Cardiac fibroblast (primary cell): ENCODE results near the gene STAT6.
A peak's percentile ranks its signal among the peaks of the same experiment; 100 is the strongest.

ENCODE experiments used
- DNase-seq, 2 donors: peaks; one replicate each; pipeline versions ENCODE4 v3.0.0 to v3.0.0-alpha.2; 2010; ENCODE audit warnings: low read depth in 2 of 2
- H3K4me3 ChIP-seq, 2 donors: replicated peaks in 1 of 2; 1 replicate in 1 of 2; 2 replicates in 1 of 2; pipeline ENCODE4 v1.5.1; 2011; ENCODE audit warnings: low read depth in 2 of 2, low read length in 2 of 2, mild to moderate bottlenecking in 2 of 2, moderate library complexity in 1 of 2
- TF ChIP-seq, protein P1 (sequence below): IDR thresholded peaks from one replicate; pipeline ENCODE4 v1.5.1; 2011; ENCODE audit warnings: low read depth, mild to moderate bottlenecking, low read length, inconsistent platforms

The STAT6 gene

DNA sequence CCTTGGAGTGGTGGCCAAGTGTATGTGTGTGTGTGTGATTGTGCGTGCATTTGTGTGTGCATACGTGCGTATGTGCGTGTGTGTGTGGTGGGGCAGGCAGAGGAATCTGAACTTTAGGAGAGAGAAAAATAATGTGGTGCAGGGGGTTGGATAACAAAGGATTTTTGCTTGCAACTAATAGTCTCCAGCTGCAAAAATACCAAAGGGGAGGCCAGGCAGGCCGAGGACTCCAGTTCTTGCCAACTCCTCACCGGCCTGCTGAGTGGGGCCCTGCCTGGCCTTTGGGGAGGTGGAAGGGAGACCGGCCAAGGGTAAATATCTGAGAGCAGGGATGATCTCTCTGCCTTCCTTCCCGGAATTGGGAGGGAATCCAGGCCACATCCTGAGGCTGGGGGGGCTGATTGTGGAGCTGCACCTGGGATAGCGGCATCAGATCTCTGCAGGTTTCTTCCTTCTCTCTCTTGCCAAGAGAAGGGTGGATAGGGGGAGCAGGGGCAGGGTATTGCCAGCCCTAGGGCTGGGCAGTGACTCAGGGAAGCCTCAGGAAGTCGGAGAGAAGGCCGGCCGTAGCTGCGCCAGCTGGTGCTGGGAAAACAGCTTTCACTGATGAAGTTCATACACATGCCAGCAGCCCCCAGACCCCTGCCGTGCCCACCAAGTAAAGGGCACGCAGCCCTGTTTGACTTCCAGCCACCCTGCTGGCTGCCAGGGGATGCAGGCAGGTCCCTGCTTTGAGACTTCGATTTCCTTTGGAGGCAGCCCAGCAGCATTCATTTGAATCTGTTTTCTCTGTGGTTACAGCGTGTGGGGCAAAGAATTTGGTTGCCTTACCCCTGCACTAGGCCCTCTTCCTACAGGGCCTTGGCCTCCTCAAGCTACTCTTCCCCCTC, 40.8 kb upstream of the STAT6 start:
- peak overlapping the region; percentile 3 to 22 for H3K4me3 ChIP-seq
- TF ChIP-seq, protein P1, sequence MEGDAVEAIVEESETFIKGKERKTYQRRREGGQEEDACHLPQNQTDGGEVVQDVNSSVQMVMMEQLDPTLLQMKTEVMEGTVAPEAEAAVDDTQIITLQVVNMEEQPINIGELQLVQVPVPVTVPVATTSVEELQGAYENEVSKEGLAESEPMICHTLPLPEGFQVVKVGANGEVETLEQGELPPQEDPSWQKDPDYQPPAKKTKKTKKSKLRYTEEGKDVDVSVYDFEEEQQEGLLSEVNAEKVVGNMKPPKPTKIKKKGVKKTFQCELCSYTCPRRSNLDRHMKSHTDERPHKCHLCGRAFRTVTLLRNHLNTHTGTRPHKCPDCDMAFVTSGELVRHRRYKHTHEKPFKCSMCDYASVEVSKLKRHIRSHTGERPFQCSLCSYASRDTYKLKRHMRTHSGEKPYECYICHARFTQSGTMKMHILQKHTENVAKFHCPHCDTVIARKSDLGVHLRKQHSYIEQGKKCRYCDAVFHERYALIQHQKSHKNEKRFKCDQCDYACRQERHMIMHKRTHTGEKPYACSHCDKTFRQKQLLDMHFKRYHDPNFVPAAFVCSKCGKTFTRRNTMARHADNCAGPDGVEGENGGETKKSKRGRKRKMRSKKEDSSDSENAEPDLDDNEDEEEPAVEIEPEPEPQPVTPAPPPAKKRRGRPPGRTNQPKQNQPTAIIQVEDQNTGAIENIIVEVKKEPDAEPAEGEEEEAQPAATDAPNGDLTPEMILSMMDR, result no peak
- peak; percentile 79 to 89 for DNase-seq

DNA sequence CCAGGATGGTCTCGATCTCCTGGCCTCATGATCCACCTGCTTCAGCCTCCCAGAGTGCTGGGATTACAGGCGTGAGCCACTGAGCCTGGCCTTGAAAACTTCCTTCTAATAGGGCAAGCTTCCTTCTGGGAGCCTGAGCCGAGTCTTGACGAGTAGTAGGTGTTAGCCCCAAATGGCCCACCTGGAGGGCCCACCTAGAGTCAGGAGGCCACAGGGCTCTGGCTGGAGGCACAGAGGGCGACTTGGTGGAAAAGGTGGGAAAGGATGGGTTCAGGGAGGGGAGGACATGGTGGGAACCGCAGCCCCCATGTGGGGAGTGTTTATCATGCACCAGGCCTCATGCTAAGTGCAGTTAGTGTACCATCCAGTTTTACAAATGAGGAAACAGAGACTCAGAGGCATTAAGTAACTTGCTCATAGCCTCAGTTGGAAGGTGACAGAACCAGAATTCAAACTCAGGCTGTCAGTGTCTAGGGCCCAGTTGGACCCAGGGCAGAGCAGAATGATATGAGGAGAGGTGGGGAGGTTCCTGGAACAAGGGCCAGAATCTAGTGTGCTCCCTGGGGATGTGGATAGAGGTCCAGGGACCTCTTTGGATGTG, 39.3 kb upstream of the STAT6 start:
- no peak overlapping the region for H3K4me3 ChIP-seq
- TF ChIP-seq, protein P1, result no peak
- no peak for DNase-seq

DNA sequence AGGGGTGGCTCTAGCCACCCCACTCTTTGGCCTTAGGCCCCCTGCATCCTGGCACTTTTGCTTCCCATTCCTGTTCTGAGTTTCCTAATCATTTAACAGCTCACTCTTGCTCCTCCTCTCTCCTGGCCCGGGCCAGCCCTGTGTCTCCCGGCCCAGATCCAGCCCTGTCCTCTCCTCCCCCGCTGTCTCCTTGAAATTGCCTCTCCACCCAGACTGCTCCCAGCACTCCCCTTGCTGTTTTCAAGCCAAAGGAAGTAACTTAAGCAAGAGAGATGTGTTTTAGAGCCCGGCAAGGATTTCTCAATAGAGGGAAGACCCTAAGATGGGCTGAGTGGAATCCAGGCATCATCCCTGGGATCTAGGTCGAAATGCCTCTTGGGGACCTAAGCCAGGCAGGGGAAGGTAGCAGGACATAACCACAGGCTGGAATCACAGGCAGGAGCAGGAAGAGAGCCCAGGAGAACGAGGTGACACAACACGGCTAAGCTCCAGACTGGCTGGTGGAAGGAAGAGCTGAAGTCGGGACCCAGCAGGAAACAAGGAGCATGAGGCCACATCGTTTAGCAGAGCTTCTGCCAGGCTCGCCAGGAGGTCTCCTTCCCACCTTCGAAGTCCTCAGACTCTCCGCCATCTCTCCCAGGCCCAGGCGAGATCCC, 38.2 kb upstream of the STAT6 start:
- DNase-seq, result peak; percentile 90 to 95
- TF ChIP-seq, protein P1, result no peak
- H3K4me3 ChIP-seq, result peak overlapping the region in 1 of 2 donors; percentile 1

DNA sequence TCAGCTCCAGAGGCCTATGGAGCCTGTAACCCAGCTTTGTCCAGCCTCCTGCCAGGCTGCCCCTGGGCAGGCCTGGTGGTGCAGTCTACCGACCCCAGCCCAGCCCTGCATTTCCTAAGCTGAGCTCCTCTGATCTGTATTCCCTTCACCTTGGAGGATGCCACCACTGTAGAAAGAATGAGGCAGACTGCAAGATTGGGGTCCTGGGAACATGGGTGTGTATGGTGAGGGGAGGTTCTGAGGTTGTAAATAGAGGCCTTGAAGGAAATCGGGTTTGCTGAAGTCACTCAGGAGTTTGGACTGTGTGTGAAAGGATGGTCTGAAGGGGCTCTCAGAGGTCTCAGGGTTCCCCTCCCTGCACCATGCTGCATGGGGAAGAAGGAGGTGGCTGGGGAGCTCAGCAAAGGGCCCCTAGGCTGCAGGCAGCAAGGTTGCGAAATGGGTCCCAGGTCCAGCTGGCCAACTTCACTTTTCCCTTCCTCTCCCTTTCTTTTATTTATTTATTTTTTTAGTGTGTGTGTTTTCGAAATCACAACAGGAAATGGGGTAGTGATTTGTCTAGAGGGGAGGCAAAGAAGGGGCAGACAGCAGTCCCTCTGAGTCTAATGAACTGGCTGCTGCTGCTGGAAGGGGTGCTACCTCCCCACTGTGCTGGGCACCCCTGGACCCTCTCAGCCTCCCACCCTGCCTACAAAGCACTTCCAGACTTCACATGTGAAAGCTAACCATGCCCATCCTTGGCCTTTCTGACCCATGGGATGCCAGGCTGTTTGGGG, 37.5 kb upstream of the STAT6 start:
- peak; percentile 87 to 89 for DNase-seq
- H3K4me3 ChIP-seq, result peak overlapping the region in 1 of 2 donors; percentile 1
- TF ChIP-seq, protein P1, result no peak

DNA sequence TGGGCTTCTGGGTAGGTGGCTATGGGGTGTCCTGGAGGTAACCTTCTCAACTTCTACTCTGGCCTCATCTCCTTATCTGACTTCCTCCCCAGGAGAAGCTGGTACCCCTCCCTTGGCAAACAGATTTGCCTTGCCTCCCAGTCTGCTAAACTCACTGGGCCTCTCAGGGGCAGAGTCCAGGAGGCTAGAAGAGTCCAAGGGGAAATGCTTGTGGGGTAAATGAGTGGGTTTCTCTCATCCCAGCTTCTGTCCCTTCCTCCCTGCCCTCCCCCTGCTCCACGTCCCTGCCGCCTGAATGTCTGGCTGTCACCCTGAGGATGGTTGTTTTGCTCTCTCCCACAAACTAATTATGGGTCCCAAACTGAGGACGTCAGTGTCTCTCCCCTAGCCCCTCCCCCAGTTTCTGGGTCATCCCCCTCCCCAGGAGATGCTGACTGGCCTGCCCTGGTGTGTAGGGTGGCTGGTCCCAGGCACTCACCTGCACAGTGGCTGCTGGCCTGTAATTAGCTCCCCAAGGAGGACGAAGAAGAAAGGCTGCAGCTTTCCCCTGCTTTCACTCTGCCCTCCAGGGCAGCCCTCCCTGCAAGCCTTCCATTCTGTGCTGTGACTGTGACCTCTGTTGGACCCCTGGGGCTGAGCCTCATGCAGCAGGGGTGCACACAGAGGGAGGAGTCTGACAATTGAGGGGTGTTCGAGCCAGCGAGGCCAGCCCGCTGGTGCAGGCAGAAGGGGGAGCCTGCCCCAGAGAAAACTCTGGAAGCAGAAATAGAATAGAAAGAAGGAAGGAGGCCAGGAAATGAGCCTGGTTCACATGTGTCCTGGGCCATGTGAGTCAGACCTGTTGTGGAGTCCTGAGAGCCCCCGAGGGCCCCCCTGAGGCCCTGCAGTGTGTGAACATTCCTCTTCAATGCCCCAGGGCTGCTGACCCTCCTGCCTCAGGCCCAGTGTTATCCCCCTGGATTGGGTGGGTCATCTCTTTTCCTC, 36.1 kb upstream of the STAT6 start, which contains the start of gene LRP1-AS:
TSS of gene LRP1-AS (minus strand) at position 659 of the 984 bp plus-strand sequence.
- DNase-seq, result peak; percentile 62 to 81
- H3K4me3 ChIP-seq, result no peak within 1 kb of the TSS
- TF ChIP-seq, protein P1, result no peak
